ENCODE data around the gene KCNJ11. TPM values are rescaled to one million over a fixed set of nuclear protein-coding genes. Genes with fewer than 3 reads are reported as not detected.

KCNJ11 gene
- total RNA-seq, 1 experiment from 2014 or later, result 7.5 TPM

- no peak overlapping the region for H3K9ac ChIP-seq (ENCODE audit: low read length)
- ChIA-PET RAD21 (ENCODE audit: low non-redundant PET in 1 of 2, low total read pairs in 2 of 2, uncharacterized antibody in 2 of 2, unreplicated experiment in 2 of 2) (no interaction called here), CTCF (no interaction called here), POLR2A (no interaction called here)
- DNase-seq (ENCODE audit: low read depth, low spot score), result no peak
- BruUV-seq (replicated peaks), result no TSS peak
- H3K9me3 ChIP-seq (ENCODE audit: control insufficient read depth in 1 of 2, insufficient read depth in 1 of 2, low read depth in 1 of 2, low read length in 2 of 2), result no peaks in the 10 kb centered on the region
- no peaks in the 10 kb centered on the region for H4K20me1 ChIP-seq (ENCODE audit: insufficient read depth)
- H3K4me3 ChIP-seq (replicated peaks in 1 of 2; ENCODE audit: low read depth in 1 of 2, low read length in 2 of 2), result no peak overlapping the region
- no peak overlapping the region for H2AFZ ChIP-seq (ENCODE audit: low read depth, low read length, poor library complexity, severe bottlenecking)
- intact Hi-C loops (cut with micrococcal nuclease), result no loop called here
- H3K27ac ChIP-seq (ENCODE audit: low read depth, low read length), result no peak overlapping the region
- H3K4me1 ChIP-seq (ENCODE audit: control insufficient read depth in 1 of 2, insufficient read depth in 2 of 2, low read length in 2 of 2), result peaks cover 0 to 11% of the 10 kb centered on the region in 2 experiments; a peak in 3 of 4 replicates
- ATAC-seq, result no peak
- H3K36me3 ChIP-seq (ENCODE audit: control insufficient read depth in 1 of 2, insufficient read depth in 2 of 2, low read length in 2 of 2), result no peaks in the 10 kb centered on the region
- no peak overlapping the region for H3K4me2 ChIP-seq (ENCODE audit: low read length)
- no peaks in the 10 kb centered on the region for H3K79me2 ChIP-seq (ENCODE audit: insufficient read depth, low read length)
- H3K27me3 ChIP-seq (ENCODE audit: insufficient read depth, low read length), result no peaks in the 10 kb centered on the region
- TF ChIP-seq SIN3A (IDR thresholded peaks at IDR 0.05; ENCODE audit: low read depth), result no peak
- TF ChIP-seq CBX3 (IDR thresholded peaks at IDR 0.05; ENCODE audit: low read depth), result no peak
- no peak for TF ChIP-seq RAD21 (IDR thresholded peaks at IDR 0.05; ENCODE audit: low read depth)
- TF ChIP-seq SP1 (IDR thresholded peaks at IDR 0.05; ENCODE audit: low read depth), result no peak
- no peaks in the 10 kb centered on the region for H3K9me2 ChIP-seq (ENCODE audit: insufficient read depth)
Observed at GRCh38 chr11:17392872-17393271, 4.4 kb upstream of the KCNJ11 start.

GRCh38 chr11:17391493-17392355, 3.3 kb upstream of the KCNJ11 start:
- ChIA-PET RAD21 (ENCODE audit: low non-redundant PET in 1 of 2, low total read pairs in 2 of 2, uncharacterized antibody in 2 of 2, unreplicated experiment in 2 of 2) (no interaction called here), CTCF (no interaction called here), POLR2A (no interaction called here)
- H4K20me1 ChIP-seq (ENCODE audit: insufficient read depth), result no peaks in the 10 kb centered on the region
- no peak overlapping the region for H2AFZ ChIP-seq (ENCODE audit: low read depth, low read length, poor library complexity, severe bottlenecking)
- no peak for DNase-seq (ENCODE audit: low read depth, low spot score)
- intact Hi-C loops (cut with micrococcal nuclease), result no loop called here
- H3K27me3 ChIP-seq (ENCODE audit: insufficient read depth, low read length), result no peaks in the 10 kb centered on the region
- TF ChIP-seq CEBPB (IDR thresholded peaks at IDR 0.05; ENCODE audit: low read depth) (no peak), ELF1 (IDR thresholded peaks at IDR 0.05; ENCODE audit: borderline replicate concordance, low read depth) (no peak), ZBTB33 (IDR thresholded peaks at IDR 0.05; ENCODE audit: extremely low read depth, insufficient replicate concordance, low read length) (no peak), POLR2A (IDR thresholded peaks at IDR 0.05; ENCODE audit: borderline replicate concordance, extremely low read depth, insufficient read depth, insufficient read length) (no peak), EGR1 (IDR thresholded peaks at IDR 0.05; ENCODE audit: low read depth) (no peak), CBX3 (IDR thresholded peaks at IDR 0.05; ENCODE audit: low read depth) (no peak), SIN3A (IDR thresholded peaks at IDR 0.05; ENCODE audit: low read depth) (no peak), EZH2phosphoT487 (IDR thresholded peaks at IDR 0.05; ENCODE audit: borderline replicate concordance) (no peak), TCF7L2 (IDR thresholded peaks at IDR 0.05; ENCODE audit: borderline replicate concordance, extremely low read depth, insufficient read depth, insufficient read length) (no peak), SRF (IDR thresholded peaks at IDR 0.05; ENCODE audit: low read depth) (no peak)
- peaks cover 0 to 14% of the 10 kb centered on the region in 2 experiments; a peak in 3 of 4 replicates for H3K4me1 ChIP-seq (ENCODE audit: control insufficient read depth in 1 of 2, insufficient read depth in 2 of 2, low read length in 2 of 2)
- no peaks in the 10 kb centered on the region for H3K9me2 ChIP-seq (ENCODE audit: insufficient read depth)
- no peak overlapping the region for H3K4me2 ChIP-seq (ENCODE audit: low read length)
- no peaks in the 10 kb centered on the region for H3K36me3 ChIP-seq (ENCODE audit: control insufficient read depth in 1 of 2, insufficient read depth in 2 of 2, low read length in 2 of 2)
- no peak overlapping the region for H3K9ac ChIP-seq (ENCODE audit: low read length)
- BruUV-seq (replicated peaks), result no TSS peak
- no peaks in the 10 kb centered on the region for H3K79me2 ChIP-seq (ENCODE audit: insufficient read depth, low read length)
- no peak overlapping the region for H3K4me3 ChIP-seq (replicated peaks in 1 of 2; ENCODE audit: low read depth in 1 of 2, low read length in 2 of 2)
- ATAC-seq, result no peak
- no peak overlapping the region for H3K27ac ChIP-seq (ENCODE audit: low read depth, low read length)
- H3K9me3 ChIP-seq (ENCODE audit: control insufficient read depth in 1 of 2, insufficient read depth in 1 of 2, low read depth in 1 of 2, low read length in 2 of 2), result no peaks in the 10 kb centered on the region

Measured in HCT116 (cell line).